Measurements from ENCODE around the gene GNMT. TPM values are rescaled to one million over a fixed set of nuclear protein-coding genes. Genes with fewer than 3 reads are reported as not detected.

GNMT gene
- 1.2 to 1.7 TPM (median 1.4 TPM) in 3 replicates for total RNA-seq

DNA sequence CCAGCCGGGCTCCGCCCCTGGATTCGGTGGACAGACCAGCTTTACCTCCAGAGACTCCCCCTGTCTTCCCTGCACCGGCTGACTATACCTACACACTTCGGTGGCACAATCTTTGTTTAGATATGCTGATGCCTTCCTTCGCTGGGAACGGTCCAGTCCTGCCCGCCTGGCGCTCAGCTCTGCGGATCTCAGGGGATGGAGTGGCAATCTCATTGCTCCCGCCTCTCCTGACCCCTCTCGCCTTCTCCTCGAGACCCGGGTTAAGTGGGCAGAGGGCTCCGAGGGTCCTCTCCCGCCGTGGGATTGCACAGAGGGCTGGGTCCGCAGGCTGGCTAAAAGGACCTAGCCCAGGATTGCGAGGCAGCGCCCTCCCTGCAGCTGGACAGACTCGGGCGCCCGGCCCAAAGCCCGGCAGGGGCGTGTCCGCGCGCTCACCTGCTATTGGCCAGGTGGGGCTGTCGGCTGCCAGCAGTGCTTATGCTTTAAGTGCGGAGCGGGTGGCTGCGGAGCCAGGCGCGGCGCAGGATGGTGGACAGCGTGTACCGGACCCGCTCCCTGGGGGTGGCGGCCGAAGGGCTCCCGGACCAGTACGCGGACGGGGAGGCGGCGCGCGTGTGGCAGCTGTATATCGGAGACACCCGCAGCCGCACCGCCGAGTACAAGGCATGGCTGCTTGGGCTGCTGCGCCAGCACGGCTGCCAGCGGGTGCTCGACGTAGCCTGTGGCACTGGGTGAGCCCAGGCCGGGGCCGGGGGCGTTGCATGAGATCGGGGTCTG lies at the start of gene GNMT:
Gene GNMT (plus strand): TSS at position 512 of the 777 bp plus-strand sequence. CDS start 14 bp downstream, at position 526.
- H3K4me3 Mint-ChIP-seq = peak within 1 kb of the TSS; percentile 74
- peaks cover 13% of the 10 kb centered on the region for H3K4me1 Mint-ChIP-seq
- H3K27ac Mint-ChIP-seq = no peak within 1 kb of the TSS
- peaks cover 19% of the 10 kb centered on the region for H3K36me3 Mint-ChIP-seq
- H3K9me3 Mint-ChIP-seq = no peaks in the 10 kb centered on the region
- peak; percentile 45 to 76 for DNase-seq (ENCODE audit: low spot score in 2 of 2, unreplicated experiment in 2 of 2)
- TF ChIP-seq, protein P1, sequence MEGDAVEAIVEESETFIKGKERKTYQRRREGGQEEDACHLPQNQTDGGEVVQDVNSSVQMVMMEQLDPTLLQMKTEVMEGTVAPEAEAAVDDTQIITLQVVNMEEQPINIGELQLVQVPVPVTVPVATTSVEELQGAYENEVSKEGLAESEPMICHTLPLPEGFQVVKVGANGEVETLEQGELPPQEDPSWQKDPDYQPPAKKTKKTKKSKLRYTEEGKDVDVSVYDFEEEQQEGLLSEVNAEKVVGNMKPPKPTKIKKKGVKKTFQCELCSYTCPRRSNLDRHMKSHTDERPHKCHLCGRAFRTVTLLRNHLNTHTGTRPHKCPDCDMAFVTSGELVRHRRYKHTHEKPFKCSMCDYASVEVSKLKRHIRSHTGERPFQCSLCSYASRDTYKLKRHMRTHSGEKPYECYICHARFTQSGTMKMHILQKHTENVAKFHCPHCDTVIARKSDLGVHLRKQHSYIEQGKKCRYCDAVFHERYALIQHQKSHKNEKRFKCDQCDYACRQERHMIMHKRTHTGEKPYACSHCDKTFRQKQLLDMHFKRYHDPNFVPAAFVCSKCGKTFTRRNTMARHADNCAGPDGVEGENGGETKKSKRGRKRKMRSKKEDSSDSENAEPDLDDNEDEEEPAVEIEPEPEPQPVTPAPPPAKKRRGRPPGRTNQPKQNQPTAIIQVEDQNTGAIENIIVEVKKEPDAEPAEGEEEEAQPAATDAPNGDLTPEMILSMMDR (IDR thresholded peaks at IDR 0.05; ENCODE audit: unreplicated experiment) = no peak
- H3K27me3 Mint-ChIP-seq (ENCODE audit: low read depth) = peaks cover 35% of the 10 kb centered on the region

DNA sequence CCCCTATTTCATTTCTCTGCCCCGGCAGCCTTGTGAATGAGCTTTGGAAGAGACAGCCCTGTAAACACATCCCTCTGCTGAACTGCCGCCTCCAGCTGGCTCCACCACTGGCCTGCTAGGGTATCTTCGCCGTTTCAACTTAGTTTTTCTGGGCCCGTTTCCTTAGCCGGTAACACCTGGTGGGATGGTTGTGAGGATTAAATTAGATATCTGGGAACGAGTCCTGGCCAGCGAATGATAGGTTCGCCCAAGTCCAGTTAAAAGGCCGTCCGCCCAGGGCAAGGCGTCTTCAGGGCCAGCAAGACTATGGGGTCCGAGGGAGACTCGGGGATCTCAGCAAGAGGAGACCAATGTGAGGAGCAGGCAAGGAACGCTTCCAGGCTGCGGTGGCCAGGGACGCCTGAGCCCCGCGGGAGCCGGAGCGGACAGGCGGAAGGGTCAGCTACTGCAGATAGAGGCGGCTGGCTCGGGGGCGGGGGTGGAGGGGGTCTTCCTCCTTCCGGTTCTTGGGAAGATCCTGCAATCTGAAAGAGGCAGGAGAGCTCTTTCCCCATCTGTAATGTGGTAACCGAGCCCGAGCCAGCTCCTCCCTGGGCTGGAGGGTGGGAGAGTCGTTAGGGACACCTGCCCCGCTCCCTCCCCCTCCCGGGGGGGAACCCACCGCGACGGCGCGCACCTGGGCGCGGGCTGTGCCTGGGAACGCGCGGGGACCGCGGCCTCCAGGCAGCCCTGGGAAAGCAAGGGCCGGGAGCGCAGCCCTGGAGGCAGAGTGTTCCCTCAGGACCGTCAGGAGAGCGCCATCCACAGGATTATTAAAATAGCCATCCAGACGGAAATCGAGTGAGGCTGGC lies 49.2 kb upstream of the GNMT start:
- Mint-ChIP-seq H3K27ac (peak overlapping the region; percentile 95), H3K4me3 (peak overlapping the region; percentile 80), H3K4me1 (peaks cover 3% of the 10 kb centered on the region), H3K9me3 (no peaks in the 10 kb centered on the region), H3K27me3 (ENCODE audit: low read depth) (no peaks in the 10 kb centered on the region), H3K36me3 (no peaks in the 10 kb centered on the region)
- DNase-seq (ENCODE audit: low spot score in 2 of 2, unreplicated experiment in 2 of 2) = peak in 1 of 2 experiments; percentile 52
- TF ChIP-seq, protein P1 (IDR thresholded peaks at IDR 0.05; ENCODE audit: unreplicated experiment) = no peak

- TF ChIP-seq, protein P1 (IDR thresholded peaks at IDR 0.05; ENCODE audit: unreplicated experiment) = no peak
- Mint-ChIP-seq H3K4me1 (peaks cover 3% of the 10 kb centered on the region), H3K27me3 (ENCODE audit: low read depth) (no peaks in the 10 kb centered on the region), H3K9me3 (no peaks in the 10 kb centered on the region), H3K36me3 (no peaks in the 10 kb centered on the region), H3K4me3 (no peak overlapping the region), H3K27ac (no peak overlapping the region)
- DNase-seq (ENCODE audit: low spot score in 2 of 2, unreplicated experiment in 2 of 2) = no peak
Measured at GRCh38 chr6:42914546-42914945, 46.0 kb upstream of the GNMT start.

DNA sequence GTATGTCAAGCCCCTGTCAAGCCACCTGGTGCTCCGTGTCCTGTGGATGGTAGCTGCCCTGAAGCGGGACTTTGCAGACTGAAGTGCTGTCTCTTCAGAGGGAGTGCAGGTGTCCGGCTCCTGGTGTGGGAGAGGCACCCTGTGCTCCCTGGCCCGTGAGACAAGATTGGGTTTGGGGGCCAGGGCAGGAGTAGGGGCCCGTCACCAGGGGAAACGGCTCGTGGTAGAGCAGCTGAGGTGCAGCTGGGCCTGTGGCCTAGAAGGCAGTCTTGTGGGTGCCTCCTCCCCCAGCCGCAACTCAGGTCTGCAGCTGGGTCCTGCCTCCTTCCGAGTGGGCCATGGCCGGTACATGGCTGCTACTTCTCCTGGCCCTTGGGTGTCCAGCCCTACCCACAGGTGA lies 44.8 kb upstream of the GNMT start, which contains the start of gene PTCRA:
Gene PTCRA (plus strand): TSS at position 322 of the 400 bp plus-strand sequence. CDS start 17 bp downstream, at position 339.
- H3K36me3 Mint-ChIP-seq = no peaks in the 10 kb centered on the region
- DNase-seq (ENCODE audit: low spot score in 2 of 2, unreplicated experiment in 2 of 2) = no peak
- H3K27me3 Mint-ChIP-seq (ENCODE audit: low read depth) = no peaks in the 10 kb centered on the region
- H3K4me3 Mint-ChIP-seq = no peak within 1 kb of the TSS
- peaks cover 3% of the 10 kb centered on the region for H3K4me1 Mint-ChIP-seq
- H3K9me3 Mint-ChIP-seq = no peaks in the 10 kb centered on the region
- TF ChIP-seq, protein P1 (IDR thresholded peaks at IDR 0.05; ENCODE audit: unreplicated experiment) = no peak
- no peak within 1 kb of the TSS for H3K27ac Mint-ChIP-seq

DNA sequence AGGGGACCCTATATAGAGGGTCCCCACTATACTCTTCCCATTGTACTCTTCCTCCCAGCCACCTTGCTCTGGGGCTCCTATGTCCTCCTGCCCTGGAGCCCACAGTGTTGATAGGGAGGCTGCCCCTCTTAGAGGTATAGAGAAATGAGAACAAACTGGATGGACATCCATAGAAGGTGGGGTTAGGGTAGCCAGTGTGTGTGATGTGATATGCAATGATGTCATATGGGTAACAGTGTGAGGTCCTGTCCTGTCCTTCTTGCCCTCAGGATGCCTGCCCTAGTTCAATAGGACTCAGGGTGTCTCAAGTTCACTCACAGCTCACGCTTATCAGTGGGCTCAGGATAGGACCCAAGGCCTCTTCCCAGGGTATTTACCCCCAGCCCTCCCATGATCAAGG lies 44.3 kb upstream of the GNMT start:
- DNase-seq (ENCODE audit: low spot score in 2 of 2, unreplicated experiment in 2 of 2) = no peak
- Mint-ChIP-seq H3K9me3 (no peaks in the 10 kb centered on the region), H3K36me3 (no peaks in the 10 kb centered on the region), H3K27ac (no peak overlapping the region), H3K4me1 (peaks cover 1% of the 10 kb centered on the region), H3K27me3 (ENCODE audit: low read depth) (no peaks in the 10 kb centered on the region), H3K4me3 (no peak overlapping the region)
- TF ChIP-seq, protein P1 (IDR thresholded peaks at IDR 0.05; ENCODE audit: unreplicated experiment) = no peak

Data from mesothelial cell of epicardium (in vitro differentiated cells).